Measurements from ENCODE around the gene SGMS1.

GRCh38 chr10:50358411-50358810 lies 265.3 kb downstream of the SGMS1 start:
- TF ChIP-seq POLR2AphosphoS5 (IDR thresholded peaks at IDR 0.05) (no peak), CTCF (IDR thresholded peaks at IDR 0.05 in 8 of 11, conservative IDR thresholded peaks at IDR 0.05 in 3 of 11) (no peak), POLR2A (IDR thresholded peaks at IDR 0.05) (no peak)
